OCI-LY3 (cell line): ENCODE data around the gene SLAMF7.

Experiments
- H2AFZ ChIP-seq: fragments of 200-600, 300-600 bp; shearing (Covaris generic); 2 replicates; pipeline ENCODE4 v1.6.0; 2014; ENCODE audit warnings: antibody characterized with exemption, low read depth, low read length
- H3K27ac ChIP-seq: fragments of 200-600, 300-600 bp; sonication (generic); 2 replicates; pipeline ENCODE4 v1.5.1; 2014; ENCODE audit warnings: mild to moderate bottlenecking, low read length, moderate library complexity, mixed read lengths
- H3K27me3 ChIP-seq: fragments of 200-600, 300-600 bp; sonication (generic); 2 replicates; pipeline ENCODE4 v1.6.1; 2014; ENCODE audit warnings: low read depth, low read length, mixed read lengths
- H3K36me3 ChIP-seq: fragments of 200-600, 300-600 bp; sonication (generic); replicated peaks from 2 replicates; pipeline ENCODE3; 2014; ENCODE audit warnings: low read depth, low read length, mixed read lengths
- H3K4me1 ChIP-seq: fragments of 300-600, 200-600 bp; sonication (generic); 2 replicates; pipeline ENCODE4 v1.6.1; 2014; ENCODE audit warnings: low read length, mixed read lengths
- H3K4me2 ChIP-seq: fragments of 200-600, 300-600 bp; sonication (generic); 2 replicates; pipeline ENCODE4 v1.6.1; 2014; ENCODE audit warnings: low read length, mixed read lengths
- H3K4me3 ChIP-seq: fragments of 300-600, 200-600 bp; sonication (generic); 2 replicates; pipeline ENCODE4 v1.5.1; 2014; ENCODE audit warnings: antibody characterized with exemption, mild to moderate bottlenecking, low read length, moderate library complexity
- H3K79me2 ChIP-seq: fragments of 300-600, 200-600 bp; shearing (Covaris generic); 2 replicates; pipeline ENCODE4 v1.6.1; 2014; ENCODE audit warnings: mild to moderate bottlenecking, low read length, mixed read lengths
- H3K9ac ChIP-seq: fragments of 300-600, 200-600 bp; shearing (Covaris generic); 2 replicates; pipeline ENCODE4 v1.6.0; 2014; ENCODE audit warnings: mild to moderate bottlenecking, low read length, moderate library complexity
- H3K9me3 ChIP-seq: fragments of 200-600, 300-600 bp; shearing (Covaris generic); 2 replicates; pipeline ENCODE4 v1.6.1; 2014; ENCODE audit warnings: low read length, mixed read lengths; ENCODE audit not compliant: insufficient read depth
- H4K20me1 ChIP-seq: fragments of 200-600, 300-600 bp; sonication (generic); 2 replicates; pipeline ENCODE4 v1.6.1; 2016; ENCODE audit warnings: low read length, mixed read lengths; ENCODE audit not compliant: insufficient read depth
- CTCF ChIP-seq: fragments of 200-600, 300-600 bp; sonication (generic); IDR thresholded peaks from 2 replicates; pipeline ENCODE4 v1.5.1; 2014; ENCODE audit warnings: antibody characterized with exemption, low read length, low read depth
- EZH2phosphoT487 ChIP-seq: fragments of 200-600 bp; shearing (Covaris generic); IDR thresholded peaks from 2 replicates; pipeline ENCODE4 v1.6.1; 2018; ENCODE audit warnings: antibody characterized with exemption, mixed run types, low read depth

The SLAMF7 gene

GRCh38 chr1:160761046-160761445 lies 22.0 kb downstream of the SLAMF7 start:
- TF ChIP-seq CTCF (no peak), EZH2phosphoT487 (no peak)
- no peak overlapping the region for H3K27ac ChIP-seq
- no peaks in the 10 kb centered on the region for H3K79me2 ChIP-seq
- no peaks in the 10 kb centered on the region for H3K9me3 ChIP-seq
- H3K4me2 ChIP-seq, result no peak overlapping the region
- H3K9ac ChIP-seq, result no peak overlapping the region
- no peaks in the 10 kb centered on the region for H3K27me3 ChIP-seq
- H4K20me1 ChIP-seq, result no peaks in the 10 kb centered on the region
- H2AFZ ChIP-seq, result no peak overlapping the region
- no peak overlapping the region for H3K4me3 ChIP-seq
- H3K36me3 ChIP-seq, result no peaks in the 10 kb centered on the region
- no peaks in the 10 kb centered on the region for H3K4me1 ChIP-seq

- Histone ChIP-seq H3K9ac (no peak overlapping the region), H3K4me3 (no peak overlapping the region), H4K20me1 (no peaks in the 10 kb centered on the region)
Observed at GRCh38 chr1:160761886-160762285, 22.8 kb downstream of the SLAMF7 start.

GRCh38 chr1:160763993-160764392 lies 24.9 kb downstream of the SLAMF7 start:
- H3K9ac ChIP-seq, result no peak overlapping the region
- H4K20me1 ChIP-seq, result no peaks in the 10 kb centered on the region
- H3K9me3 ChIP-seq, result no peaks in the 10 kb centered on the region
- H3K4me1 ChIP-seq, result peaks cover 21% of the 10 kb centered on the region
- H3K4me3 ChIP-seq, result no peak overlapping the region
- H2AFZ ChIP-seq, result no peak overlapping the region
- no peak for TF ChIP-seq EZH2phosphoT487
- no peak for TF ChIP-seq CTCF
- no peaks in the 10 kb centered on the region for H3K27me3 ChIP-seq
- no peaks in the 10 kb centered on the region for H3K79me2 ChIP-seq
- H3K27ac ChIP-seq, result no peak overlapping the region
- H3K4me2 ChIP-seq, result no peak overlapping the region
- H3K36me3 ChIP-seq, result no peaks in the 10 kb centered on the region

More at GRCh38 chr1:160761886-160762285, 22.8 kb downstream of the SLAMF7 start:
- Histone ChIP-seq H3K9me3 (no peaks in the 10 kb centered on the region), H3K4me2 (no peak overlapping the region), H2AFZ (no peak overlapping the region), H3K27ac (no peak overlapping the region), H3K36me3 (no peaks in the 10 kb centered on the region), H3K4me1 (peaks cover 7% of the 10 kb centered on the region), H3K27me3 (no peaks in the 10 kb centered on the region), H3K79me2 (no peaks in the 10 kb centered on the region)
- TF ChIP-seq CTCF (no peak), EZH2phosphoT487 (no peak)

GRCh38 chr1:160767395-160768294 lies 28.6 kb downstream of the SLAMF7 start:
- peak overlapping the region; percentile 78 for H3K9ac ChIP-seq
- TF ChIP-seq EZH2phosphoT487 (no peak), CTCF (no peak)

More at GRCh38 chr1:160767395-160768294, 28.6 kb downstream of the SLAMF7 start:
- Histone ChIP-seq H2AFZ (peak overlapping the region; percentile 70), H3K36me3 (no peaks in the 10 kb centered on the region), H4K20me1 (no peaks in the 10 kb centered on the region), H3K9me3 (no peaks in the 10 kb centered on the region), H3K27me3 (no peaks in the 10 kb centered on the region), H3K4me1 (peaks cover 27% of the 10 kb centered on the region), H3K79me2 (no peaks in the 10 kb centered on the region), H3K4me3 (peak overlapping the region; percentile 73), H3K27ac (peak overlapping the region; percentile 80), H3K4me2 (peak overlapping the region; percentile 90)
